Endothelial cell (in vitro differentiated cells): ENCODE results near the gene INKA1. TPM values are rescaled to one million over a fixed set of nuclear protein-coding genes. Genes with fewer than 3 reads are reported as not detected.

ENCODE experiments used
- DNase-seq: peaks from one replicate; pipeline ENCODE4 v3.0.0; 2021; ENCODE audit warnings: low spot score
- H3K27ac Mint-ChIP-seq: one replicate; pipeline ENCODE4 v1.8.0; 2021; ENCODE audit warnings: mixed read lengths, inconsistent platforms; ENCODE audit not compliant: unreplicated experiment
- H3K27me3 Mint-ChIP-seq: one replicate; pipeline ENCODE4 v1.8.0; 2021; ENCODE audit warnings: mild to moderate bottlenecking, moderate library complexity, mixed read lengths, inconsistent platforms; ENCODE audit not compliant: unreplicated experiment
- H3K36me3 Mint-ChIP-seq: one replicate; pipeline ENCODE4 v1.8.0; 2021; ENCODE audit warnings: mild to moderate bottlenecking, low read depth, mixed read lengths, inconsistent platforms; ENCODE audit not compliant: unreplicated experiment
- H3K4me1 Mint-ChIP-seq: one replicate; pipeline ENCODE4 v1.8.0; 2021; ENCODE audit warnings: mild to moderate bottlenecking, mixed read lengths, inconsistent platforms; ENCODE audit not compliant: unreplicated experiment
- H3K4me3 Mint-ChIP-seq: one replicate; pipeline ENCODE4 v1.8.0; 2021; ENCODE audit warnings: mild to moderate bottlenecking, mixed read lengths, inconsistent platforms; ENCODE audit not compliant: unreplicated experiment
- H3K9me3 Mint-ChIP-seq: one replicate; pipeline ENCODE4 v1.8.0; 2021; ENCODE audit warnings: mixed read lengths, inconsistent platforms; ENCODE audit not compliant: unreplicated experiment
- long read RNA-seq: library from polyadenylated mRNA; unstranded; transcript quantifications from one replicate; pipeline ENCODE4 v2.0.0, GENCODE V29; 2020; ENCODE audit not compliant: unreplicated experiment
- total RNA-seq: library from RNA; stranded (reverse); fragmentation: NEBNext Ultra II Directional; extraction: Animal tissue kit (Norgen Biotek cat#: 25700); gene quantifications from one replicate; pipeline ENCODE4 v1.2.1, GENCODE V29; 2021; ENCODE audit not compliant: unreplicated experiment
- TF ChIP-seq, protein P1 (sequence below): fragments of 200-600 bp; sonication (generic); IDR thresholded peaks from one replicate; pipeline ENCODE4 v1.5.0; 2021; ENCODE audit warnings: antibody characterized with exemption; ENCODE audit not compliant: unreplicated experiment

INKA1 gene
- total RNA-seq, result 57.6 TPM
- long read RNA-seq, transcript INKA1-201 (2 exons, 1,040 nt), result major isoform, 37 of 49 reads
- long read RNA-seq, partial matches to known transcripts, result 0 of 49 reads
- long read RNA-seq, other reads (novel, unspliced or antisense), result 12 of 49 reads

DNA sequence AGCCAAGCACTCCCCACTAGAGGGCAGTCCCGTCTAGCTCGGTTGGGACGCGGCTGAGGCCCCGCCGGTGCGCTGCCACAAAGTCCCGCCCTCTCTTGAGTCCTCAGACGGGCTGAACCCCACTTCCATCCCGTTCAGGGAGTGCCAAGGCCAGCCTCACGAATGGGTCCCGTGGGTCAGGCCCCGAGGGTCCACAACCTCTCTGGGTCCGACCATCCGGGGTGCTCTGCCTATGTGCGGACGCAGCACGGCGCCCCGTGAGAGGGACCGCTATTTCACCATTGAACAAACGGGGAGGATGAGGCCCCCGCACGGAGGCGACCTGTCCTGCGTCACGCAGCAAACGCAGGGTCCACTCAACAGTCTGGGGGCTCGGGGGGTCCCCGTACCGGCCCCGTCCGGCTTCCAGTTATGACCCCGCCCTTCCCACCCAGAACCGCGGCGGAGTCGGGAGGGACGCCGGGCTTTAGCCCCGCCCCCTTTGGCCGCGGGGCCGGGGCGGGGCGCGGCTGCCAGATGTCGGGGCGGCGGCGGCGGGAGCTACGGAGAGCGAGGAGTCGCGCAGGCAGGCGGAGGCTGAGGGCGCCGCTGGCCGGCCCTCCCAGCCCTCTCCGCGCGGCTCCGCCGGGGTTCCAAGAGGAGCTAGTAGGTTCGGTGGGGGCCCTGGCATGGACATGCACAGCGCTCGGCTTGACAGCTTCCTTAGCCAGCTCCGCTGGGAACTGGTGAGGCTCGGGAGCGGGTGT lies at the start of gene INKA1:
Gene INKA1, plus strand, starts transcription at position 543 of the 746 bp plus-strand sequence. Its CDS starts 132 bp downstream, at position 675.
- TF ChIP-seq, protein P1, sequence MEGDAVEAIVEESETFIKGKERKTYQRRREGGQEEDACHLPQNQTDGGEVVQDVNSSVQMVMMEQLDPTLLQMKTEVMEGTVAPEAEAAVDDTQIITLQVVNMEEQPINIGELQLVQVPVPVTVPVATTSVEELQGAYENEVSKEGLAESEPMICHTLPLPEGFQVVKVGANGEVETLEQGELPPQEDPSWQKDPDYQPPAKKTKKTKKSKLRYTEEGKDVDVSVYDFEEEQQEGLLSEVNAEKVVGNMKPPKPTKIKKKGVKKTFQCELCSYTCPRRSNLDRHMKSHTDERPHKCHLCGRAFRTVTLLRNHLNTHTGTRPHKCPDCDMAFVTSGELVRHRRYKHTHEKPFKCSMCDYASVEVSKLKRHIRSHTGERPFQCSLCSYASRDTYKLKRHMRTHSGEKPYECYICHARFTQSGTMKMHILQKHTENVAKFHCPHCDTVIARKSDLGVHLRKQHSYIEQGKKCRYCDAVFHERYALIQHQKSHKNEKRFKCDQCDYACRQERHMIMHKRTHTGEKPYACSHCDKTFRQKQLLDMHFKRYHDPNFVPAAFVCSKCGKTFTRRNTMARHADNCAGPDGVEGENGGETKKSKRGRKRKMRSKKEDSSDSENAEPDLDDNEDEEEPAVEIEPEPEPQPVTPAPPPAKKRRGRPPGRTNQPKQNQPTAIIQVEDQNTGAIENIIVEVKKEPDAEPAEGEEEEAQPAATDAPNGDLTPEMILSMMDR, result peak; percentile 87
- peak; percentile 90 for DNase-seq
- Mint-ChIP-seq H3K27ac (peak within 1 kb of the TSS; percentile 64), H3K36me3 (peaks cover 7% of the 10 kb centered on the region), H3K9me3 (no peaks in the 10 kb centered on the region), H3K27me3 (peaks cover 11% of the 10 kb centered on the region), H3K4me3 (peak within 1 kb of the TSS; percentile 90), H3K4me1 (peaks cover 45% of the 10 kb centered on the region)

DNA sequence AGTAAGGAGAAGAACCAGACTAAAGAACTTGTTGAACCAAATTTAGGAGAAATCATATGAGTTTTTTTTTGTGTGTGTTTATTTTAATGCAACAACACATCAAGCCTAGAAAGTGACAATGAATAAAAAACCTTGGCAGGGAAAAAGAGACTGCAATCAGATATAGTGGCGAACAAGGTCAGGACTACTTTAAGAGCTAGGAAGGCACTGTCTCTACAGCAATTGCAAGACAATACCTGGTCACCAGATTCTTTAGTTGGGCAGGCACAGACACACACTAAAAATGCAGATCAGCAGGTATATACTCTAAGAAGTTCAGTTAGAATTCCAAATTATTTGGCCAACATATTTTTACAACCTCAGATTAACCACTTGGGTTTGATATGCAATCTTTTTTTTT lies 48.5 kb upstream of the INKA1 start:
- Mint-ChIP-seq H3K9me3 (no peaks in the 10 kb centered on the region), H3K27me3 (no peaks in the 10 kb centered on the region), H3K27ac (no peak overlapping the region), H3K4me3 (no peak overlapping the region), H3K36me3 (peaks cover 7% of the 10 kb centered on the region), H3K4me1 (peaks cover 9% of the 10 kb centered on the region)
- TF ChIP-seq, protein P1, result no peak
- DNase-seq, result no peak

DNA sequence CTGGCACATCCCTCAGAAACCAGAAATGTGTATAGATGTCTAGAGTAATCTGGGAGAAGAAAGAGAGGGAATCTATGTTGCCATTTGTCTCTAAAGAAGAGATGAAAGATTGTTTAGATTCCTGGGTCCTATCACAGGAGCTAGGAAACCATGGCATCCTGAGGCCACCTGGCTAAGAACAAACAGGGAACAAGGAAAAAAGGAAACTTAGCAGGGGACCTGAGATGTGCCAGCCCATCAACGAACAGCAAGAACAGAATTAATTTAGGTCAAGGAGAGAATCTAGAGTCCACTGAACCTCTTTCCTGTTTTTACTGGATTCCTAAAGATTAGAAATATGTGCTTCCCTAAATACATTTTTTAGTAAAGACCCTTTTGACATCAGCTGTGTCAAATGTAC lies 47.0 kb upstream of the INKA1 start:
- TF ChIP-seq, protein P1, result no peak
- H3K36me3 Mint-ChIP-seq, result peaks cover 4% of the 10 kb centered on the region
- H3K27me3 Mint-ChIP-seq, result no peaks in the 10 kb centered on the region
- no peaks in the 10 kb centered on the region for H3K9me3 Mint-ChIP-seq
- H3K27ac Mint-ChIP-seq, result peak overlapping the region; percentile 15
- no peak for DNase-seq
- H3K4me3 Mint-ChIP-seq, result no peak overlapping the region
- H3K4me1 Mint-ChIP-seq, result peaks cover 9% of the 10 kb centered on the region

DNA sequence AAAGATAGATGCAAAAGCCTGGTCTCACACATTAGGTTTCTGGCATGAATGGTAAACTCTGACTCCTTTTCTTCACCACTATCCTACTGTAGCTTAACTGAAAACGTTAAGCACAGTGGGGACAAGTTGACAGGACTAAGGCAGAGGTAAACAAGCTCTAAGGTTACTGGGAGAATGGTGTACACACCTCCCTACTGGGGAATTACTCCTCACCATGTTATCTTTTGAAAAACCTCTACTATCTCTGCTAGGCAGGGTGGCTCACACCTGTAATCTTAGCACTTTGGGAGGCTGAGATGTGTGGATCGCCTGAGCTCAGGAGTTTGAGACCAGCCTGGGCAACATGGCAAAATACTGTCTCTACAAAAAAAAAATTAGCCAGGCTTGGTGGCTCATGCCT lies 45.9 kb upstream of the INKA1 start:
- Mint-ChIP-seq H3K27ac (no peak overlapping the region), H3K4me1 (peaks cover 9% of the 10 kb centered on the region)

More for the DNA sequence above, 45.9 kb upstream of the INKA1 start:
- Mint-ChIP-seq H3K36me3 (peaks cover 4% of the 10 kb centered on the region), H3K9me3 (no peaks in the 10 kb centered on the region), H3K27me3 (no peaks in the 10 kb centered on the region), H3K4me3 (no peak overlapping the region)
- TF ChIP-seq, protein P1, result no peak
- DNase-seq, result no peak
